Peyer's patch (tissue), 4 donors: Measurements from ENCODE around the gene RAB22A. TPM values are rescaled to one million over a fixed set of nuclear protein-coding genes. Genes with fewer than 3 reads are reported as not detected.
"Not testable (repeated sequence)": the region's sequence is repeated elsewhere in the genome, so short reads cannot be mapped to it uniquely, and the experiment has no call there.

Source experiments
- DNase-seq, 3 donors: peaks; one replicate each; pipeline ENCODE4 v3.0.0-alpha.2; 2017 to 2019
- H3K27ac ChIP-seq, 4 donors: fragments of 200-600 bp; sonication (generic); one replicate each; pipeline ENCODE4 v1.5.1; 2016 to 2019
- H3K27me3 ChIP-seq, 2 donors: fragments of 200-600 bp; sonication (generic); one replicate each; pipeline ENCODE4 v1.5.1; 2019
- H3K36me3 ChIP-seq, 3 donors: fragments of 200-600 bp; sonication (generic); one replicate each; pipeline ENCODE4 v1.5.1; 2016 to 2019
- H3K4me1 ChIP-seq, 4 donors: fragments of 200-600 bp; sonication (generic); one replicate each; pipeline ENCODE4 v1.5.1; 2016 to 2019
- H3K4me3 ChIP-seq, 4 donors: fragments of 200-600 bp; sonication (generic); 1 replicate in 3 of 4; 2 replicates in 1 of 4; pipeline ENCODE4 v1.5.1; 2016 to 2019; ENCODE audit warnings: mild to moderate bottlenecking in 1 of 4
- H3K9me3 ChIP-seq, 4 donors: fragments of 200-600 bp; sonication (generic); one replicate each; pipeline ENCODE4 v1.5.1; 2016 to 2019; ENCODE audit warnings: mild to moderate bottlenecking in 1 of 4
- POLR2A ChIP-seq, 2 donors: fragments of 450-650 bp; IDR thresholded peaks; one replicate each; pipeline ENCODE4 v1.5.1; 2017; ENCODE audit warnings: antibody characterized with exemption in 2 of 2, mild to moderate bottlenecking in 2 of 2, moderate library complexity in 2 of 2
- total RNA-seq, 4 donors: library from RNA; depleted of rRNA; stranded (reverse); fragments of >200 nt; gene quantifications; one replicate each; pipeline ENCODE4 v1.1.0, GENCODE V29; 2016
- TF ChIP-seq, protein P1 (sequence below), 6 experiments: fragments of 450-650 bp in 4 of 6; fragments of 200-600 bp in 2 of 6; sonication (generic) in 1 of 6; IDR thresholded peaks; one replicate each; pipeline ENCODE4 v1.5.1; 2017 to 2019; ENCODE audit warnings: antibody characterized with exemption in 6 of 6, mild to moderate bottlenecking in 3 of 6, moderate library complexity in 1 of 6

RAB22A gene
- total RNA-seq, 4 donors from 2014 or later = 12.4 to 29.4 (median 19.2) TPM

DNA sequence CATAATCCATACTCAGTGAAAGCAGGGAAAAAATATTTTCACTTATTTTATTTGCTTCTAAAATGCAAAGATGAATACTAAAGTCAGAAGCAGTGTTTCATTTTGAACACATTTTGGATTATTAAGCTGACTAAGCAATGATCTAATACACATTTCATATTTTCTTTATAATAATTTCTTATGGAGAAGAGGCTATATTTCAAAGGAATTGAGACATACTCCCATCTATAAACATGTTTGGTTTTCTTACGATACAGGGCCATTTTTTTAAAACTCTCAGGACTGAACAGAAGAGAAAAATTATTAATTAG is 52.6 kb downstream of the RAB22A start:
- no peak for DNase-seq
- Histone ChIP-seq H3K9me3 (no peaks in the 10 kb centered on the region), H3K4me1 (no peaks in the 10 kb centered on the region), H3K27ac (no peak overlapping the region), H3K4me3 (no peak overlapping the region), H3K36me3 (peaks cover 0 to 24% (median 0%) of the 10 kb centered on the region in 3 donors), H3K27me3 (no peaks in the 10 kb centered on the region)
- TF ChIP-seq, protein P1, sequence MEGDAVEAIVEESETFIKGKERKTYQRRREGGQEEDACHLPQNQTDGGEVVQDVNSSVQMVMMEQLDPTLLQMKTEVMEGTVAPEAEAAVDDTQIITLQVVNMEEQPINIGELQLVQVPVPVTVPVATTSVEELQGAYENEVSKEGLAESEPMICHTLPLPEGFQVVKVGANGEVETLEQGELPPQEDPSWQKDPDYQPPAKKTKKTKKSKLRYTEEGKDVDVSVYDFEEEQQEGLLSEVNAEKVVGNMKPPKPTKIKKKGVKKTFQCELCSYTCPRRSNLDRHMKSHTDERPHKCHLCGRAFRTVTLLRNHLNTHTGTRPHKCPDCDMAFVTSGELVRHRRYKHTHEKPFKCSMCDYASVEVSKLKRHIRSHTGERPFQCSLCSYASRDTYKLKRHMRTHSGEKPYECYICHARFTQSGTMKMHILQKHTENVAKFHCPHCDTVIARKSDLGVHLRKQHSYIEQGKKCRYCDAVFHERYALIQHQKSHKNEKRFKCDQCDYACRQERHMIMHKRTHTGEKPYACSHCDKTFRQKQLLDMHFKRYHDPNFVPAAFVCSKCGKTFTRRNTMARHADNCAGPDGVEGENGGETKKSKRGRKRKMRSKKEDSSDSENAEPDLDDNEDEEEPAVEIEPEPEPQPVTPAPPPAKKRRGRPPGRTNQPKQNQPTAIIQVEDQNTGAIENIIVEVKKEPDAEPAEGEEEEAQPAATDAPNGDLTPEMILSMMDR (IDR thresholded peaks at IDR 0.05) = no peak
- no peak for TF ChIP-seq POLR2A (IDR thresholded peaks at IDR 0.05)

DNA sequence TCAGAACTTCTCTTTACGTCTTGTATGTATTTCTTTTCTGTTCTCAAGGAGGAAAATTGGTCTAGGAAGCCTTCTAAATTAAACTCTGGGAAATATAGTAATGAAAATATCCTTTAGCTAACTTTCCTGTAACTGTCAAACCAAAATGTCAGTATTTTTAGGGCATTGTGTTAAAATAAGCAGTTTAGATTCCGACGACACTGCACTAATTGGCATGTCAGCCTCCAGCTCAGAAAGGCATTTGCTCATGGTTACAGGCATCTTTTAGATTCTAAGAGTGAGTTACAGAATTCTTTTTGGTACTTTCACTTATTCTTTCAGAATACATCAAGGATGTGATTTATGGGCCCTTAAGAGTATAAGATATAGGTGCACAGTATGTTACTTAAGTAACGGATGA is 53.5 kb downstream of the RAB22A start:
- Histone ChIP-seq H3K27ac (no peak overlapping the region), H3K9me3 (no peaks in the 10 kb centered on the region), H3K4me1 (no peaks in the 10 kb centered on the region), H3K27me3 (no peaks in the 10 kb centered on the region), H3K36me3 (peaks cover 0 to 24% (median 0%) of the 10 kb centered on the region in 3 donors), H3K4me3 (no peak overlapping the region)
- TF ChIP-seq, protein P1 (IDR thresholded peaks at IDR 0.05) = no peak
- TF ChIP-seq POLR2A (IDR thresholded peaks at IDR 0.05) = no peak
- DNase-seq = no peak

DNA sequence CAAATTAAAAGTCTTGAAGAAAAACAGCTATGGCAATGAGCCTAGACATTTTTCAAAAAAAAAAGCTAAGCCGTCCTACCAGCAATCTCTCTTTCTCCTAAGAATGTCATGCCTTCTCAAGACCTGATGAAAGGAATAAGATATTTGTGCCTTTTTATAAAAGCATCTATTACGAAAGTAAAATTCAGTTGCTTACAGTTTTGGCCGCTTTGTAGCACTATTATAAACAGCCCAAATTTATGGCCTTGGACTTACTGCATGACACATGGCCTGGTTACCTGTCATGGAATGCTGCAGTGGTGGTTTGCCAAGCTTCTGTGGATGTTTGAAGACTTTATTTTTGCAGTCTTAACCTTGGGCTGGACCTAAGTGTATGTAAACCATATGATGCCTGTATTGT is 57.4 kb downstream of the RAB22A start:
- DNase-seq = no peak
- Histone ChIP-seq H3K4me3 (no peak overlapping the region), H3K27me3 (no peaks in the 10 kb centered on the region), H3K27ac (no peak overlapping the region), H3K4me1 (no peaks in the 10 kb centered on the region), H3K36me3 (peaks cover 0 to under 1% (median 0%) of the 10 kb centered on the region in 3 donors), H3K9me3 (no peaks in the 10 kb centered on the region)
- TF ChIP-seq, protein P1 (IDR thresholded peaks at IDR 0.05) = no peak
- TF ChIP-seq POLR2A (IDR thresholded peaks at IDR 0.05) = no peak

DNA sequence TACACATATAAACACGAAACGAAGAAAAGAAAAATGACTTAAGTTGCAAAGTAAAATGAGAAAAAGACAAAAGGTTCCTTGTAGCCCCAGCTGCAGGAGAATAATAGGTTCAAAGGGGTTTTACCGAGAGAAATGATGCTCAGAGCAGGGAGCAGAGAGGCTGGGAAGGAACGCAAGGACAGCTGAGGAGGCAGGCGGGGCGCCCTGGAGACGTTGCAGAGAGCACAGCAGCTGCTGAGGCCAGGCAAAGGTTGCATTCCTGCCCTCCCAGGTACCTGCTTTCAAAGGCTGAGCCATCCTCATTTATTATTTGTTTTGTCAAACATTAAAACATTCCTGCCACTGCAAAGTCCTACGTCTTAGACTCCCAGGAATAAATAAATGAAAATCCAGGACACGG is 63.3 kb downstream of the RAB22A start:
- H3K4me1 ChIP-seq = no peaks in the 10 kb centered on the region
- H3K4me3 ChIP-seq = no peak overlapping the region
- H3K9me3 ChIP-seq = no peaks in the 10 kb centered on the region
- no peaks in the 10 kb centered on the region for H3K36me3 ChIP-seq
- H3K27me3 ChIP-seq = no peaks in the 10 kb centered on the region
- TF ChIP-seq, protein P1 (IDR thresholded peaks at IDR 0.05) = no peak
- DNase-seq = no peak
- H3K27ac ChIP-seq = no peak overlapping the region

DNA sequence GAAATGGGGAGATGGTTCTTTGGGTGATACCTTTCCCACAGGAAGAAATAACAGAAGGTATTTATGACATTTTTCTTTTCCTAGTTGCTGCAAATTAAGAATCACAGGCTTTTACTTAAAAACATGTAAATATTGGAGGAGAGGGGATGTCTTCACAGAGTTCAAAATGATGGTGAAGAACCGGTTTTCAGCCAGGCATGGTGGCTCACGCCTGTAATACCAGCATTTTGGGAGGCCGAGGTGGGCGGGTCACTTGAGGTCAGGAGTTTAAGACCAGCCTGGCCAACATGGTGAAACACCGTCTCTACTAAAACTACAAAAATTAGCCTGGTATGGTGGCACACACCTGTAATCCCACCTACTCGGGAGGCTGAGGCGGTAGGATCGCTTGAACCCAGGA is 63.8 kb downstream of the RAB22A start:
- H3K4me1 ChIP-seq, H3K4me3 ChIP-seq, DNase-seq, H3K27me3 ChIP-seq, H3K9me3 ChIP-seq, H3K27ac ChIP-seq, H3K36me3 ChIP-seq: not testable (repeated sequence)

DNA sequence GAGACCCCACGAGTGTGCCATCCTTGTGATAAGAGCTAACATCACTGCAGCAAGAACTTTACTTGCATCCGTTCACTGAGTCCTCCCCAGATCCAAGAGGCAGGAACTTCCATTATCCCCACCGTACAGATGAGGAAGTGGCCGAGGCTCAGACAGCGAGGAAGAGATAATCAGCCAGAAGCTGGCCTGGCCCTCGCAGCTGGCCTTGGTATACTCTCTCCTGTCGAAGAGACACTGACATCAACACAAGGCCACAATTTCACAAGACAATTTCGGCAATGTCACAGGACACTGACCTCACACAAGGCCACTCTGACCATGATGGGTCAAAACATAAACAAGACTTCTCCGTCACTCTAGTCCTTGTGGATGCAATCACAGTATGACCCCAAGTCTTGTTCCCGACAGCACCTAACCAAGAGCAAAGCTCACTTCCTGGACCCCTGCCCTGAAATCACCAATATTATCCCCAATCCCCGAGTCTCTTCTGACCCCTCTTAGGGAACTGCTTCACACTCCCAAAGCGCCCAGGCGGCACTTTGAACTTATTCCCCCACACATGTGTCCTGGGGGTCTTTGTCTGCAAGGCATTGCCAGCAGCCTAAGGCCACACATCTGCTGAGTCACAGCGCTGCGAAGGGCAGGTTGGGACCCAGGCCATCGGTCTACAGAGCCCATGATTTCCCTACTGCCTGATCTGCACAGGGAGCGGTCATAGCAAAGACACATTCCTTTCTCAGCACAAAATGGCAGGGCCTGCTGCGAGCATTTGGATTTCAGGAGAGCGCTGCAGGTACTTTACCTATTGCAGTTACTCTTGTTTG is 64.7 kb downstream of the RAB22A start:
- H3K9me3 ChIP-seq = no peaks in the 10 kb centered on the region
- H3K4me1 ChIP-seq = no peaks in the 10 kb centered on the region
- no peak for DNase-seq
- H3K36me3 ChIP-seq = no peaks in the 10 kb centered on the region
- H3K4me3 ChIP-seq = no peak overlapping the region
- H3K27me3 ChIP-seq = no peaks in the 10 kb centered on the region
- H3K27ac ChIP-seq = no peak overlapping the region
- TF ChIP-seq, protein P1 (IDR thresholded peaks at IDR 0.05) = no peak
- no peak for TF ChIP-seq POLR2A (IDR thresholded peaks at IDR 0.05)
